Astrocyte of the hippocampus (primary cell): Measurements from ENCODE around the gene CCDC81.
A peak's percentile ranks its signal among the peaks of the same experiment; 100 is the strongest.
"Not testable (repeated sequence)": the region's sequence is repeated elsewhere in the genome, so short reads cannot be mapped to it uniquely, and the experiment has no call there.

Source experiments
- DNase-seq: peaks from one replicate; pipeline ENCODE4 v3.0.0; 2011; ENCODE audit warnings: low read depth, low spot score

CCDC81 gene

GRCh38 chr11:86386746-86387145 is 12.1 kb downstream of the CCDC81 start:
- no peak for DNase-seq

GRCh38 chr11:86388198-86388597 is 13.5 kb downstream of the CCDC81 start:
- DNase-seq = no peak

GRCh38 chr11:86390487-86390886 is 15.8 kb downstream of the CCDC81 start:
- no peak for DNase-seq

- DNase-seq = peak; percentile 36
Measured at GRCh38 chr11:86395061-86395551, 20.4 kb downstream of the CCDC81 start.

- DNase-seq = peak; percentile 57
Measured at GRCh38 chr11:86396396-86396795, 21.7 kb downstream of the CCDC81 start.

- no peak for DNase-seq
Measured at GRCh38 chr11:86397351-86397750, 22.7 kb downstream of the CCDC81 start.

- DNase-seq = no peak
Measured at GRCh38 chr11:86398106-86398505, 23.4 kb downstream of the CCDC81 start.

- no peak for DNase-seq
Measured at GRCh38 chr11:86403458-86403857, 28.8 kb downstream of the CCDC81 start.

GRCh38 chr11:86408845-86409244 is 34.2 kb downstream of the CCDC81 start:
- no peak for DNase-seq

- DNase-seq = no peak
Measured at GRCh38 chr11:86414032-86414431, 39.3 kb downstream of the CCDC81 start.

- DNase-seq = no peak
Measured at GRCh38 chr11:86415026-86415425, 40.3 kb downstream of the CCDC81 start.

- DNase-seq = no peak
Measured at GRCh38 chr11:86416494-86416893, 41.8 kb downstream of the CCDC81 start.

GRCh38 chr11:86416951-86417350 is 42.3 kb downstream of the CCDC81 start:
- not testable (repeated sequence) for DNase-seq

- no peak for DNase-seq
Measured at GRCh38 chr11:86418106-86418505, 43.4 kb downstream of the CCDC81 start.

- no peak for DNase-seq
Measured at GRCh38 chr11:86418513-86418912, 43.8 kb downstream of the CCDC81 start.

- no peak for DNase-seq
Measured at GRCh38 chr11:86418917-86419316, 44.2 kb downstream of the CCDC81 start.

GRCh38 chr11:86421946-86422345 is 47.3 kb downstream of the CCDC81 start:
- no peak for DNase-seq

- DNase-seq = no peak
Measured at GRCh38 chr11:86422371-86422770, 47.7 kb downstream of the CCDC81 start.

- DNase-seq = not testable (repeated sequence)
Measured at GRCh38 chr11:86423488-86423887, 48.8 kb downstream of the CCDC81 start.

GRCh38 chr11:86427441-86427840 is 52.8 kb downstream of the CCDC81 start:
- DNase-seq = no peak

- no peak for DNase-seq
Measured at GRCh38 chr11:86431258-86431657, 56.6 kb downstream of the CCDC81 start.

- not testable (repeated sequence) for DNase-seq
Measured at GRCh38 chr11:86433361-86434095, 58.8 kb downstream of the CCDC81 start.

- no peak for DNase-seq
Measured at GRCh38 chr11:86435711-86436110, 61.0 kb downstream of the CCDC81 start.

GRCh38 chr11:86438685-86439084 is 64.0 kb downstream of the CCDC81 start:
- DNase-seq = no peak
